ENCODE data around the gene MAML3.

The MAML3 gene

GRCh38 chr4:140076307-140076706 lies 77.7 kb downstream of the MAML3 start:
- DNase-seq (ENCODE audit: low read depth in 2 of 2), result no peak

- peak; percentile 53 to 56 for DNase-seq (ENCODE audit: low read depth in 2 of 2)
These were observed 82.2 kb downstream of the MAML3 start for GRCh38 chr4:140071806-140072205.

GRCh38 chr4:140070973-140071372 lies 83.0 kb downstream of the MAML3 start:
- no peak for DNase-seq (ENCODE audit: low read depth in 2 of 2)

GRCh38 chr4:140070366-140070765 lies 83.6 kb downstream of the MAML3 start:
- no peak for DNase-seq (ENCODE audit: low read depth in 2 of 2)

GRCh38 chr4:140069066-140069465 lies 84.9 kb downstream of the MAML3 start:
- no peak for DNase-seq (ENCODE audit: low read depth in 2 of 2)

- DNase-seq (ENCODE audit: low read depth in 2 of 2), result no peak
These were observed 85.7 kb downstream of the MAML3 start for GRCh38 chr4:140068271-140068670.

GRCh38 chr4:140066031-140066930 lies 87.7 kb downstream of the MAML3 start:
- DNase-seq (ENCODE audit: low read depth in 2 of 2), result no peak

- no peak for DNase-seq (ENCODE audit: low read depth in 2 of 2)
These were observed 88.6 kb downstream of the MAML3 start for GRCh38 chr4:140065393-140065792.

GRCh38 chr4:140061659-140062289 lies 92.2 kb downstream of the MAML3 start:
- no peak for DNase-seq (ENCODE audit: low read depth in 2 of 2)

GRCh38 chr4:140061194-140061593 lies 92.8 kb downstream of the MAML3 start:
- no peak for DNase-seq (ENCODE audit: low read depth in 2 of 2)

GRCh38 chr4:140059159-140059558 lies 94.8 kb downstream of the MAML3 start:
- DNase-seq (ENCODE audit: low read depth in 2 of 2), result no peak

- no peak for DNase-seq (ENCODE audit: low read depth in 2 of 2)
These were observed 96.3 kb downstream of the MAML3 start for GRCh38 chr4:140057701-140058100.

- DNase-seq (ENCODE audit: low read depth in 2 of 2), result no peak
These were observed 98.0 kb downstream of the MAML3 start for GRCh38 chr4:140056015-140056414.

- DNase-seq (ENCODE audit: low read depth in 2 of 2), result no peak
These were observed 99.1 kb downstream of the MAML3 start for GRCh38 chr4:140054861-140055260.

GRCh38 chr4:140053185-140053584 lies 100.8 kb downstream of the MAML3 start:
- no peak for DNase-seq (ENCODE audit: low read depth in 2 of 2)

- peak in 1 of 2 donors; percentile 23 for DNase-seq (ENCODE audit: low read depth in 2 of 2)
These were observed 101.9 kb downstream of the MAML3 start for GRCh38 chr4:140052050-140052449.

GRCh38 chr4:140049849-140050637 lies 103.9 kb downstream of the MAML3 start:
- peak in 1 of 2 donors; percentile 14 for DNase-seq (ENCODE audit: low read depth in 2 of 2)

- peak in 1 of 2 donors; percentile 13 for DNase-seq (ENCODE audit: low read depth in 2 of 2)
These were observed 104.7 kb downstream of the MAML3 start for GRCh38 chr4:140049024-140049848.

GRCh38 chr4:140048419-140048995 lies 105.5 kb downstream of the MAML3 start:
- no peak for DNase-seq (ENCODE audit: low read depth in 2 of 2)

- DNase-seq (ENCODE audit: low read depth in 2 of 2), result no peak
These were observed 106.2 kb downstream of the MAML3 start for GRCh38 chr4:140047786-140048185.

- no peak for DNase-seq (ENCODE audit: low read depth in 2 of 2)
These were observed 106.9 kb downstream of the MAML3 start for GRCh38 chr4:140047017-140047640.

Measured in stimulated activated CD4-positive, alpha-beta T cell treated with anti-CD3 and anti-CD28 coated beads, Interleukin-15, amount 100 ng/mL, for 48 hours (primary cell).